HCT116 (cell line): ENCODE results near the gene PIGN. TPM values are rescaled to one million over a fixed set of nuclear protein-coding genes. Genes with fewer than 3 reads are reported as not detected.

Experiments used
- ATAC-seq: fragments of 200-7000 bp; cut with Tn5 transposase; 2 replicates; pipeline ENCODE4 v1.9.1; 2020; ENCODE audit warnings: mild to moderate bottlenecking, moderate library complexity
- BruUV-seq: library from RNA; stranded (reverse); fragments of 400-500 nt; replicated peaks from 2 replicates; lab custom pipeline; 2021; lab: Mats Ljungman, UMichigan
- CTCF ChIA-PET: fragments of 300-600 bp; sonication (Branson Sonifier 250); formaldehyde crosslinking; loops from one replicate; lab custom pipeline; 2021; ENCODE audit warnings: antibody characterized with exemption; lab: Charles Lee
- POLR2A ChIA-PET: fragments of 300-600, 350-600 bp; sonication (Branson Sonifier 250); formaldehyde crosslinking; loops from one replicate; lab custom pipeline; 2021; ENCODE audit warnings: antibody characterized with exemption; lab: Charles Lee
- RAD21 ChIA-PET, 2 experiments: fragments of 300-600 bp; sonication (Branson Sonifier 250); formaldehyde crosslinking; loops; one replicate each; lab custom pipeline; 2023; ENCODE audit warnings: low total read pairs in 2 of 2; ENCODE audit not compliant: uncharacterized antibody in 2 of 2, unreplicated experiment in 2 of 2, low non-redundant PET in 1 of 2; lab: Charles Lee
- DNase-seq: peaks from one replicate; pipeline ENCODE4 v3.0.0-alpha.2; 2010; ENCODE audit warnings: low read depth, low spot score
- H2AFZ ChIP-seq: fragments of 200-600 bp; shearing (Covaris generic), sonication (generic); 2 replicates; pipeline ENCODE4 v1.6.1; 2017; ENCODE audit warnings: low read depth, mixed run types, mixed read lengths, antibody characterized with exemption, low read length; ENCODE audit not compliant: poor library complexity, severe bottlenecking
- H3K27ac ChIP-seq: 2 replicates; pipeline ENCODE4 v1.5.1; 2012; ENCODE audit warnings: low read depth, low read length
- H3K27me3 ChIP-seq: fragments of 200-600 bp; sonication (generic); 2 replicates; pipeline ENCODE4 v1.6.1; 2016; ENCODE audit warnings: mixed run types, low read length, mixed read lengths; ENCODE audit not compliant: insufficient read depth
- H3K36me3 ChIP-seq, 2 experiments: fragments of 200-500 bp in 1 of 2; fragments of 200-600 bp in 1 of 2; sonication (Bioruptor generic) in 1 of 2; sonication (generic) in 1 of 2; 2 replicates each; pipeline versions ENCODE4 v1.5.1 to v1.6.1; 2014 to 2016; ENCODE audit warnings: low read length in 2 of 2, inconsistent platforms in 1 of 2, mixed read lengths in 1 of 2, mixed run types in 1 of 2; ENCODE audit not compliant: insufficient read depth in 2 of 2, control insufficient read depth in 1 of 2
- H3K4me1 ChIP-seq, 2 experiments: fragments of 200-600 bp in 1 of 2; sonication (generic) in 1 of 2; 2 replicates each; pipeline versions ENCODE4 v1.5.1 to v1.6.1; 2012 to 2017; ENCODE audit warnings: low read length in 2 of 2, inconsistent platforms in 1 of 2, mild to moderate bottlenecking in 1 of 2, mixed read lengths in 1 of 2, mixed run types in 1 of 2, moderate library complexity in 1 of 2; ENCODE audit not compliant: insufficient read depth in 2 of 2, control insufficient read depth in 1 of 2
- H3K4me2 ChIP-seq: fragments of 200-600 bp; sonication (generic); 2 replicates; pipeline ENCODE4 v1.6.1; 2017; ENCODE audit warnings: mixed run types, low read length, mixed read lengths
- H3K4me3 ChIP-seq, 2 experiments: fragments of 200-600 bp in 1 of 2; sonication (generic) in 1 of 2; replicated peaks in 1 of 2; 2 replicates each; pipeline ENCODE4 v1.5.1; 2011 to 2016; ENCODE audit warnings: low read length in 2 of 2, control low read depth in 1 of 2, low read depth in 1 of 2, mild to moderate bottlenecking in 1 of 2, mixed read lengths in 1 of 2, mixed run types in 1 of 2
- H3K79me2 ChIP-seq: fragments of 200-600 bp; sonication (generic); 2 replicates; pipeline ENCODE4 v1.6.1; 2017; ENCODE audit warnings: mild to moderate bottlenecking, mixed run types, low read length, moderate library complexity, mixed read lengths; ENCODE audit not compliant: insufficient read depth
- H3K9ac ChIP-seq: fragments of 200-600 bp; sonication (generic); 2 replicates; pipeline ENCODE4 v1.6.1; 2016; ENCODE audit warnings: low read length, mixed read lengths
- H3K9me2 ChIP-seq: fragments of 200-600 bp; sonication (generic), shearing (Covaris generic); 2 replicates; pipeline ENCODE4 v1.6.1; 2017; ENCODE audit warnings: mixed run types, mild to moderate bottlenecking, moderate library complexity; ENCODE audit not compliant: insufficient read depth
- H3K9me3 ChIP-seq, 2 experiments: fragments of 200-500 bp in 1 of 2; fragments of 200-600 bp in 1 of 2; sonication (Bioruptor generic) in 1 of 2; sonication (generic) in 1 of 2; 2 replicates each; pipeline ENCODE4 v1.6.1; 2014 to 2017; ENCODE audit warnings: low read length in 2 of 2, mixed read lengths in 2 of 2, inconsistent platforms in 1 of 2, low read depth in 1 of 2, mild to moderate bottlenecking in 1 of 2, mixed run types in 1 of 2, moderate library complexity in 1 of 2; ENCODE audit not compliant: control insufficient read depth in 1 of 2, insufficient read depth in 1 of 2
- H4K20me1 ChIP-seq: fragments of 200-600 bp; sonication (generic), shearing (Covaris generic); 2 replicates; pipeline ENCODE4 v1.6.1; 2017; ENCODE audit warnings: mixed run types, mild to moderate bottlenecking, moderate library complexity; ENCODE audit not compliant: insufficient read depth
- CBX3 ChIP-seq: IDR thresholded peaks from 2 replicates; pipeline ENCODE4 v1.6.1; 2012; ENCODE audit warnings: low read depth
- CEBPB ChIP-seq: IDR thresholded peaks from 2 replicates; pipeline ENCODE4 v1.6.1; 2012; ENCODE audit warnings: low read depth
- CTCF ChIP-seq, 3 experiments: fragments of 200-600 bp in 1 of 3; sonication (generic) in 1 of 3; IDR thresholded peaks in 2 of 3; conservative IDR thresholded peaks in 1 of 3; 2 replicates each; pipeline ENCODE4 v1.5.1; 2012 to 2017; ENCODE audit warnings: low read depth in 2 of 3, low read length in 2 of 3, antibody characterized with exemption in 1 of 3, borderline replicate concordance in 1 of 3, control low read depth in 1 of 3, mild to moderate bottlenecking in 1 of 3, mixed read lengths in 1 of 3, mixed run types in 1 of 3, moderate library complexity in 1 of 3; ENCODE audit not compliant: insufficient read depth in 1 of 3
- EGR1 ChIP-seq: IDR thresholded peaks from 2 replicates; pipeline ENCODE4 v1.6.1; 2012; ENCODE audit warnings: low read depth
- ELF1 ChIP-seq: IDR thresholded peaks from 2 replicates; pipeline ENCODE4 v1.6.1; 2012; ENCODE audit warnings: low read depth, borderline replicate concordance
- EZH2 ChIP-seq: fragments of 200-600 bp; sonication (generic); IDR thresholded peaks from 2 replicates; pipeline ENCODE4 v1.6.1; 2017; ENCODE audit warnings: antibody characterized with exemption, mixed run types
- EZH2phosphoT487 ChIP-seq: fragments of 200-600 bp; IDR thresholded peaks from 2 replicates; pipeline ENCODE4 v1.6.1; 2018; ENCODE audit warnings: antibody characterized with exemption, borderline replicate concordance
- FOSL1 ChIP-seq: IDR thresholded peaks from 2 replicates; pipeline ENCODE4 v1.6.1; 2012; ENCODE audit warnings: low read depth
- MAX ChIP-seq: IDR thresholded peaks from 2 replicates; pipeline ENCODE4 v1.6.1; 2012
- POLR2A ChIP-seq: IDR thresholded peaks from 2 replicates; pipeline ENCODE4 v1.7.0; 2011; ENCODE audit warnings: borderline replicate concordance; ENCODE audit not compliant: insufficient read depth, insufficient read length; ENCODE audit errors: extremely low read depth
- POLR2AphosphoS5 ChIP-seq: IDR thresholded peaks from 2 replicates; pipeline ENCODE4 v1.6.1; 2011; ENCODE audit warnings: mild to moderate bottlenecking, low read depth, low read length, moderate library complexity
- RAD21 ChIP-seq: IDR thresholded peaks from 2 replicates; pipeline ENCODE4 v1.6.1; 2012; ENCODE audit warnings: low read depth, mild to moderate bottlenecking
- SIN3A ChIP-seq: IDR thresholded peaks from 2 replicates; pipeline ENCODE4 v1.6.1; 2012; ENCODE audit warnings: low read depth
- SRF ChIP-seq: IDR thresholded peaks from 2 replicates; pipeline ENCODE4 v1.6.1; 2012; ENCODE audit warnings: low read depth
- YY1 ChIP-seq: IDR thresholded peaks from 2 replicates; pipeline ENCODE4 v1.6.1; 2011; ENCODE audit warnings: low read length, low read depth, moderate library complexity, mild to moderate bottlenecking; ENCODE audit not compliant: insufficient replicate concordance; ENCODE audit errors: extremely low read depth
- ZBTB33 ChIP-seq: IDR thresholded peaks from 2 replicates; pipeline ENCODE4 v1.6.1; 2011; ENCODE audit warnings: mild to moderate bottlenecking, low read length, moderate library complexity; ENCODE audit not compliant: insufficient replicate concordance; ENCODE audit errors: extremely low read depth
- ZFX ChIP-seq: fragments of 450-650 bp; IDR thresholded peaks from 2 replicates; pipeline ENCODE4 v1.6.1; 2017
- ZNF274 ChIP-seq: fragments of 200-500 bp; sonication (Bioruptor generic); IDR thresholded peaks from 2 replicates; pipeline ENCODE4 v1.6.1; 2014; ENCODE audit warnings: mild to moderate bottlenecking, low read depth, low read length, inconsistent platforms
- intact Hi-C: fragments of 100-400 bp; cut with micrococcal nuclease; formaldehyde crosslinking; loops from 2 replicates; pipeline ENCODE4 v1.10.0; 2022
- total RNA-seq: library from RNA; stranded (reverse); gene quantifications from one replicate; pipeline ENCODE4 v1.2.1, GENCODE V29; 2021; ENCODE audit not compliant: unreplicated experiment
- TF ChIP-seq, protein P1 (sequence below): IDR thresholded peaks from 2 replicates; pipeline ENCODE4 v1.6.1; 2012

PIGN gene
- total RNA-seq, 1 experiment from 2014 or later, result 12.2 TPM

GRCh38 chr18:62128157-62128556 is 58.7 kb downstream of the PIGN start:
- Histone ChIP-seq H3K4me3 (no peak overlapping the region), H3K36me3 (no peaks in the 10 kb centered on the region), H3K79me2 (no peaks in the 10 kb centered on the region), H3K9me3 (no peaks in the 10 kb centered on the region), H3K27me3 (no peaks in the 10 kb centered on the region), H3K27ac (no peak overlapping the region), H3K9ac (no peak overlapping the region), H3K9me2 (no peaks in the 10 kb centered on the region), H4K20me1 (no peaks in the 10 kb centered on the region), H3K4me2 (no peak overlapping the region), H2AFZ (no peak overlapping the region), H3K4me1 (no peaks in the 10 kb centered on the region)
- no peak for TF ChIP-seq ZNF274
- TF ChIP-seq, protein P1, sequence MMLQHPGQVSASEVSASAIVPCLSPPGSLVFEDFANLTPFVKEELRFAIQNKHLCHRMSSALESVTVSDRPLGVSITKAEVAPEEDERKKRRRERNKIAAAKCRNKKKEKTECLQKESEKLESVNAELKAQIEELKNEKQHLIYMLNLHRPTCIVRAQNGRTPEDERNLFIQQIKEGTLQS, result no peak
- no peak for TF ChIP-seq POLR2AphosphoS5
- no peak for TF ChIP-seq EZH2phosphoT487
- TF ChIP-seq SRF, result no peak
- TF ChIP-seq RAD21, result no peak
- no peak for TF ChIP-seq CBX3
- no peak for TF ChIP-seq ZBTB33
- TF ChIP-seq CEBPB, result no peak
- no peak for TF ChIP-seq POLR2A
- TF ChIP-seq MAX, result no peak
- TF ChIP-seq EGR1, result no peak
- TF ChIP-seq CTCF (IDR thresholded peaks at IDR 0.05 in 2 of 3, conservative IDR thresholded peaks at IDR 0.05 in 1 of 3; ENCODE audit: borderline replicate concordance in 1 of 3, insufficient read depth in 1 of 3, low read depth in 2 of 3, low read length in 2 of 3), result no peak
- no peak for TF ChIP-seq YY1
- TF ChIP-seq SIN3A, result no peak
- TF ChIP-seq FOSL1, result no peak
- TF ChIP-seq EZH2, result no peak
- TF ChIP-seq ELF1, result no peak
- no peak for TF ChIP-seq ZFX
- RAD21 ChIA-PET, result no interaction called here
- no TSS peak for BruUV-seq
- POLR2A ChIA-PET, result no interaction called here
- ATAC-seq, result no peak
- CTCF ChIA-PET, result no interaction called here
- intact Hi-C loops, result no loop called here
- DNase-seq, result no peak
